HCT116 (cell line): ENCODE data around the gene PRPH2. TPM values are rescaled to one million over a fixed set of nuclear protein-coding genes. Genes with fewer than 3 reads are reported as not detected.

ENCODE experiments used
- ATAC-seq: fragments of 200-7000 bp; cut with Tn5 transposase; 2 replicates; pipeline ENCODE4 v1.9.1; 2020; ENCODE audit warnings: mild to moderate bottlenecking, moderate library complexity
- BruUV-seq: library from RNA; stranded (reverse); fragments of 400-500 nt; replicated peaks from 2 replicates; lab custom pipeline; 2021; lab: Mats Ljungman, UMichigan
- CTCF ChIA-PET: fragments of 300-600 bp; sonication (Branson Sonifier 250); formaldehyde crosslinking; loops from one replicate; lab custom pipeline; 2021; ENCODE audit warnings: antibody characterized with exemption; lab: Charles Lee
- POLR2A ChIA-PET: fragments of 300-600, 350-600 bp; sonication (Branson Sonifier 250); formaldehyde crosslinking; loops from one replicate; lab custom pipeline; 2021; ENCODE audit warnings: antibody characterized with exemption; lab: Charles Lee
- RAD21 ChIA-PET, 2 experiments: fragments of 300-600 bp; sonication (Branson Sonifier 250); formaldehyde crosslinking; loops; one replicate each; lab custom pipeline; 2023; ENCODE audit warnings: low total read pairs in 2 of 2; ENCODE audit not compliant: uncharacterized antibody in 2 of 2, unreplicated experiment in 2 of 2, low non-redundant PET in 1 of 2; lab: Charles Lee
- DNase-seq: peaks from one replicate; pipeline ENCODE4 v3.0.0-alpha.2; 2010; ENCODE audit warnings: low read depth, low spot score
- H2AFZ ChIP-seq: fragments of 200-600 bp; shearing (Covaris generic), sonication (generic); 2 replicates; pipeline ENCODE4 v1.6.1; 2017; ENCODE audit warnings: low read depth, mixed run types, mixed read lengths, antibody characterized with exemption, low read length; ENCODE audit not compliant: poor library complexity, severe bottlenecking
- H3K27ac ChIP-seq: 2 replicates; pipeline ENCODE4 v1.5.1; 2012; ENCODE audit warnings: low read depth, low read length
- H3K27me3 ChIP-seq: fragments of 200-600 bp; sonication (generic); 2 replicates; pipeline ENCODE4 v1.6.1; 2016; ENCODE audit warnings: mixed run types, low read length, mixed read lengths; ENCODE audit not compliant: insufficient read depth
- H3K36me3 ChIP-seq, 2 experiments: fragments of 200-500 bp in 1 of 2; fragments of 200-600 bp in 1 of 2; sonication (Bioruptor generic) in 1 of 2; sonication (generic) in 1 of 2; 2 replicates each; pipeline versions ENCODE4 v1.5.1 to v1.6.1; 2014 to 2016; ENCODE audit warnings: low read length in 2 of 2, inconsistent platforms in 1 of 2, mixed read lengths in 1 of 2, mixed run types in 1 of 2; ENCODE audit not compliant: insufficient read depth in 2 of 2, control insufficient read depth in 1 of 2
- H3K4me1 ChIP-seq, 2 experiments: fragments of 200-600 bp in 1 of 2; sonication (generic) in 1 of 2; 2 replicates each; pipeline versions ENCODE4 v1.5.1 to v1.6.1; 2012 to 2017; ENCODE audit warnings: low read length in 2 of 2, inconsistent platforms in 1 of 2, mild to moderate bottlenecking in 1 of 2, mixed read lengths in 1 of 2, mixed run types in 1 of 2, moderate library complexity in 1 of 2; ENCODE audit not compliant: insufficient read depth in 2 of 2, control insufficient read depth in 1 of 2
- H3K4me2 ChIP-seq: fragments of 200-600 bp; sonication (generic); 2 replicates; pipeline ENCODE4 v1.6.1; 2017; ENCODE audit warnings: mixed run types, low read length, mixed read lengths
- H3K4me3 ChIP-seq, 2 experiments: fragments of 200-600 bp in 1 of 2; sonication (generic) in 1 of 2; replicated peaks in 1 of 2; 2 replicates each; pipeline ENCODE4 v1.5.1; 2011 to 2016; ENCODE audit warnings: low read length in 2 of 2, control low read depth in 1 of 2, low read depth in 1 of 2, mild to moderate bottlenecking in 1 of 2, mixed read lengths in 1 of 2, mixed run types in 1 of 2
- H3K79me2 ChIP-seq: fragments of 200-600 bp; sonication (generic); 2 replicates; pipeline ENCODE4 v1.6.1; 2017; ENCODE audit warnings: mild to moderate bottlenecking, mixed run types, low read length, moderate library complexity, mixed read lengths; ENCODE audit not compliant: insufficient read depth
- H3K9ac ChIP-seq: fragments of 200-600 bp; sonication (generic); 2 replicates; pipeline ENCODE4 v1.6.1; 2016; ENCODE audit warnings: low read length, mixed read lengths
- H3K9me2 ChIP-seq: fragments of 200-600 bp; sonication (generic), shearing (Covaris generic); 2 replicates; pipeline ENCODE4 v1.6.1; 2017; ENCODE audit warnings: mixed run types, mild to moderate bottlenecking, moderate library complexity; ENCODE audit not compliant: insufficient read depth
- H3K9me3 ChIP-seq, 2 experiments: fragments of 200-500 bp in 1 of 2; fragments of 200-600 bp in 1 of 2; sonication (Bioruptor generic) in 1 of 2; sonication (generic) in 1 of 2; 2 replicates each; pipeline ENCODE4 v1.6.1; 2014 to 2017; ENCODE audit warnings: low read length in 2 of 2, mixed read lengths in 2 of 2, inconsistent platforms in 1 of 2, low read depth in 1 of 2, mild to moderate bottlenecking in 1 of 2, mixed run types in 1 of 2, moderate library complexity in 1 of 2; ENCODE audit not compliant: control insufficient read depth in 1 of 2, insufficient read depth in 1 of 2
- H4K20me1 ChIP-seq: fragments of 200-600 bp; sonication (generic), shearing (Covaris generic); 2 replicates; pipeline ENCODE4 v1.6.1; 2017; ENCODE audit warnings: mixed run types, mild to moderate bottlenecking, moderate library complexity; ENCODE audit not compliant: insufficient read depth
- CBX3 ChIP-seq: IDR thresholded peaks from 2 replicates; pipeline ENCODE4 v1.6.1; 2012; ENCODE audit warnings: low read depth
- CEBPB ChIP-seq: IDR thresholded peaks from 2 replicates; pipeline ENCODE4 v1.6.1; 2012; ENCODE audit warnings: low read depth
- CTCF ChIP-seq, 3 experiments: fragments of 200-600 bp in 1 of 3; sonication (generic) in 1 of 3; IDR thresholded peaks in 2 of 3; conservative IDR thresholded peaks in 1 of 3; 2 replicates each; pipeline ENCODE4 v1.5.1; 2012 to 2017; ENCODE audit warnings: low read depth in 2 of 3, low read length in 2 of 3, antibody characterized with exemption in 1 of 3, borderline replicate concordance in 1 of 3, control low read depth in 1 of 3, mild to moderate bottlenecking in 1 of 3, mixed read lengths in 1 of 3, mixed run types in 1 of 3, moderate library complexity in 1 of 3; ENCODE audit not compliant: insufficient read depth in 1 of 3
- EGR1 ChIP-seq: IDR thresholded peaks from 2 replicates; pipeline ENCODE4 v1.6.1; 2012; ENCODE audit warnings: low read depth
- ELF1 ChIP-seq: IDR thresholded peaks from 2 replicates; pipeline ENCODE4 v1.6.1; 2012; ENCODE audit warnings: low read depth, borderline replicate concordance
- EZH2 ChIP-seq: fragments of 200-600 bp; sonication (generic); IDR thresholded peaks from 2 replicates; pipeline ENCODE4 v1.6.1; 2017; ENCODE audit warnings: antibody characterized with exemption, mixed run types
- RAD21 ChIP-seq: IDR thresholded peaks from 2 replicates; pipeline ENCODE4 v1.6.1; 2012; ENCODE audit warnings: low read depth, mild to moderate bottlenecking
- REST ChIP-seq: IDR thresholded peaks from 2 replicates; pipeline ENCODE4 v1.6.1; 2012; ENCODE audit warnings: low read depth
- SP1 ChIP-seq: IDR thresholded peaks from 2 replicates; pipeline ENCODE4 v1.6.1; 2012; ENCODE audit warnings: low read depth
- SRF ChIP-seq: IDR thresholded peaks from 2 replicates; pipeline ENCODE4 v1.6.1; 2012; ENCODE audit warnings: low read depth
- YY1 ChIP-seq: IDR thresholded peaks from 2 replicates; pipeline ENCODE4 v1.6.1; 2011; ENCODE audit warnings: low read length, low read depth, moderate library complexity, mild to moderate bottlenecking; ENCODE audit not compliant: insufficient replicate concordance; ENCODE audit errors: extremely low read depth
- ZBTB33 ChIP-seq: IDR thresholded peaks from 2 replicates; pipeline ENCODE4 v1.6.1; 2011; ENCODE audit warnings: mild to moderate bottlenecking, low read length, moderate library complexity; ENCODE audit not compliant: insufficient replicate concordance; ENCODE audit errors: extremely low read depth
- ZFX ChIP-seq: fragments of 450-650 bp; IDR thresholded peaks from 2 replicates; pipeline ENCODE4 v1.6.1; 2017
- intact Hi-C: fragments of 100-400 bp; cut with micrococcal nuclease; formaldehyde crosslinking; loops from 2 replicates; pipeline ENCODE4 v1.10.0; 2022
- total RNA-seq: library from RNA; stranded (reverse); gene quantifications from one replicate; pipeline ENCODE4 v1.2.1, GENCODE V29; 2021; ENCODE audit not compliant: unreplicated experiment

Gene PRPH2
- total RNA-seq, 1 experiment from 2014 or later: not detected

- peak; percentile 87 to 94 (median 90) for TF ChIP-seq CTCF (IDR thresholded peaks at IDR 0.05 in 2 of 3, conservative IDR thresholded peaks at IDR 0.05 in 1 of 3; ENCODE audit: borderline replicate concordance in 1 of 3, insufficient read depth in 1 of 3, low read depth in 2 of 3, low read length in 2 of 3)
- TF ChIP-seq SP1: no peak
- no peak for TF ChIP-seq CBX3
- peak; percentile 98 for TF ChIP-seq RAD21
- TF ChIP-seq REST: no peak
- TF ChIP-seq, all 23 proteins: peak for 3
These were observed 4.2 kb upstream of the PRPH2 start (continued) for GRCh38 chr6:42726485-42727086.

GRCh38 chr6:42726026-42726425 lies 3.6 kb upstream of the PRPH2 start:
- ChIA-PET RAD21 (interaction anchor here (0.9 to 1.6 kb wide), 4 partner anchors 20 to 64 kb away, joined by 3 to 4 read pairs (median 4); partner anchors contain the start of gene TBCC (in 1 of the 2)), CTCF (interaction anchor here (0.6 to 3.8 kb wide), 10 partner anchors 9 to 675 kb away, joined by 3 to 38 read pairs (median 3); partner anchors contain the start of genes TBCC and UBR2), POLR2A (interaction anchor here (0.6 to 1.3 kb wide), 2 partner anchors 154 to 496 kb away, joined by 3 read pairs; partner anchors contain the start of gene RPL7L1)
- Histone ChIP-seq H3K27me3 (no peaks in the 10 kb centered on the region), H3K4me1 (peaks cover 4 to 11% of the 10 kb centered on the region in 2 experiments; a peak in 3 of 4 replicates), H3K9me3 (no peaks in the 10 kb centered on the region), H4K20me1 (no peaks in the 10 kb centered on the region), H3K27ac (no peak overlapping the region), H3K79me2 (no peaks in the 10 kb centered on the region), H3K4me3 (no peak overlapping the region), H3K4me2 (peak overlapping the region; percentile 40), H3K36me3 (no peaks in the 10 kb centered on the region), H3K9ac (no peak overlapping the region), H3K9me2 (no peaks in the 10 kb centered on the region), H2AFZ (peak overlapping the region; percentile 96)
- intact Hi-C loops: loop anchor here (1.0 to 10.0 kb wide), 4 partner anchors 65 to 651 kb away; partner anchors contain the start of gene RPL7L1
- ATAC-seq: no peak
- BruUV-seq: no TSS peak
- DNase-seq: no peak
- TF ChIP-seq CTCF (IDR thresholded peaks at IDR 0.05 in 2 of 3, conservative IDR thresholded peaks at IDR 0.05 in 1 of 3; ENCODE audit: borderline replicate concordance in 1 of 3, insufficient read depth in 1 of 3, low read depth in 2 of 3, low read length in 2 of 3): no peak
- no peak for TF ChIP-seq ZFX
- no peak for TF ChIP-seq ELF1
- TF ChIP-seq EGR1: no peak
- TF ChIP-seq SRF: no peak
- no peak for TF ChIP-seq ZBTB33
- TF ChIP-seq CBX3: no peak
- TF ChIP-seq CEBPB: no peak
- TF ChIP-seq EZH2: no peak
- no peak for TF ChIP-seq YY1
